Measurements from ENCODE around the gene KIRREL1.

Gene KIRREL1

DNA sequence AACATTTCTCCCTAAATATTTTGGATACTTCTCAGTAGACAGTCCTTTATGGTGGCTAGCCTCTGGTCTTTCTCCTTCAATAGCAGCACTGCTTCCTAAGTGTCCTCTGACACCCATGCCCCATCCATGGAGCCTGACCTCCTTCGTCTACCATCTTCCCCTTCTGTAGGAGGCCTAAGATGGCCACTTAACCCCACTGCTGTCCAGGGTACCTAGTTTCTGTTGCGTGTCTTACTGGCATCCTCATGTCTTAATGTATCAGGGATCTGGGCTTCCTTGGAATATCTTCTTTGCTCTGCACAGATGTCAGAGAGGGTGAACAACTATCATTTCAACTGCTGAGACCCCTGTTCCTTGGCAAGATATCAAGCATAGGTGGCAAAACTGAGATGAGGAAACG is 5.4 kb upstream of the KIRREL1 start:
- no peak overlapping the region for H3K4me3 Mint-ChIP-seq
- no peaks in the 10 kb centered on the region for H3K36me3 Mint-ChIP-seq (ENCODE audit: low read depth)
- peaks cover 21% of the 10 kb centered on the region for H3K27me3 Mint-ChIP-seq (ENCODE audit: low read depth)
- no peak overlapping the region for H3K27ac Mint-ChIP-seq
- H3K9me3 Mint-ChIP-seq: no peaks in the 10 kb centered on the region
- no peaks in the 10 kb centered on the region for H3K4me1 Mint-ChIP-seq (ENCODE audit: low read depth)

DNA sequence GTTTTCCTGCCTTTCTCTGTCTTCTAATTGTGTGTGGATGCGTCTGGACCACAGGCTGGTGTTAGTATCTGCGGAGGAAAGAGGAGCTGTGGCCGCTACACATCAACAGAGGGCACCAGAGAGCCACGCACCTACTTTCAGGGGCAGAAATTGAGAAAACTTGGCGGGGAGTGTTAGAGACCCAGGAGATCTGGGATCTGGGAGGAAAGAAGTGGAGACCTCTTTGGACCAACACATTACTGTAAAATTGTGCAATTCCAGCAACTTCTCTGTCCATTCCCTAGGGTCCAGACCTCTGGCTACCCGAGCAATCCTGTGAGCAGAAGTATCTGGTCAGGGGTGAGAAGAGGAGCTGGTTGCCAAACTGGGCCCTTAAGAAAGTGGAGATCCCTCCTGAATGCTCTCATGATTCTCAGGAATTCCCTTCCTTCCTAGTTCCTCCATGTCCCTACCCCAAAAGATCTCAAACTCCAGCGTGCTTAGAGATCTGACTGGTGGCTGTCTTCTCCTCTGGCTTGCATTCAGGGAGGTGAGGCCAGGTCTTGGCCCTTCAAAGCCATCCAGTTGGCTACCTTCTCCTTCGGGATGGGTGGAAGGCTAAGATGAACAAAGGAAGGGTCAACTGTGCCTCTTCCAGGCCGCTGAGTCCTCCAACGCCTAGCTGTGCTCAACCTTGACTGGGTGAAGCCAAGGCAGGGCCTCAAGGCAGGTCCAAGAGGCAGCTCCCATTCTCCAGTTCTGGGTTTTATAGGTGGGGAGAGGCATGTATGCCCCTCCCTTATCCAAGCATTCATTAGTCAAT is 1.2 kb upstream of the KIRREL1 start:
- Mint-ChIP-seq H3K4me3 (no peak overlapping the region), H3K4me1 (ENCODE audit: low read depth) (peaks cover 3% of the 10 kb centered on the region), H3K27me3 (ENCODE audit: low read depth) (peaks cover 48% of the 10 kb centered on the region)

GRCh38 chr1:157992833-157993146 is 655 bp upstream of the KIRREL1 start:
- Mint-ChIP-seq H3K36me3 (ENCODE audit: low read depth) (no peaks in the 10 kb centered on the region), H3K27ac (no peak overlapping the region), H3K9me3 (no peaks in the 10 kb centered on the region), H3K4me3 (no peak overlapping the region), H3K4me1 (ENCODE audit: low read depth) (peaks cover 3% of the 10 kb centered on the region), H3K27me3 (ENCODE audit: low read depth) (peaks cover 51% of the 10 kb centered on the region)

More for the DNA sequence above, 1.2 kb upstream of the KIRREL1 start:
- H3K36me3 Mint-ChIP-seq (ENCODE audit: low read depth): no peaks in the 10 kb centered on the region
- no peaks in the 10 kb centered on the region for H3K9me3 Mint-ChIP-seq
- H3K27ac Mint-ChIP-seq: no peak overlapping the region

GRCh38 chr1:157993918-157994605 is 617 bp downstream of the KIRREL1 start:
- no peaks in the 10 kb centered on the region for H3K36me3 Mint-ChIP-seq (ENCODE audit: low read depth)
- H3K4me1 Mint-ChIP-seq (ENCODE audit: low read depth): peaks cover 3% of the 10 kb centered on the region
- H3K4me3 Mint-ChIP-seq: no peak overlapping the region
- H3K27me3 Mint-ChIP-seq (ENCODE audit: low read depth): peaks cover 51% of the 10 kb centered on the region
- H3K9me3 Mint-ChIP-seq: no peaks in the 10 kb centered on the region
- no peak overlapping the region for H3K27ac Mint-ChIP-seq

DNA sequence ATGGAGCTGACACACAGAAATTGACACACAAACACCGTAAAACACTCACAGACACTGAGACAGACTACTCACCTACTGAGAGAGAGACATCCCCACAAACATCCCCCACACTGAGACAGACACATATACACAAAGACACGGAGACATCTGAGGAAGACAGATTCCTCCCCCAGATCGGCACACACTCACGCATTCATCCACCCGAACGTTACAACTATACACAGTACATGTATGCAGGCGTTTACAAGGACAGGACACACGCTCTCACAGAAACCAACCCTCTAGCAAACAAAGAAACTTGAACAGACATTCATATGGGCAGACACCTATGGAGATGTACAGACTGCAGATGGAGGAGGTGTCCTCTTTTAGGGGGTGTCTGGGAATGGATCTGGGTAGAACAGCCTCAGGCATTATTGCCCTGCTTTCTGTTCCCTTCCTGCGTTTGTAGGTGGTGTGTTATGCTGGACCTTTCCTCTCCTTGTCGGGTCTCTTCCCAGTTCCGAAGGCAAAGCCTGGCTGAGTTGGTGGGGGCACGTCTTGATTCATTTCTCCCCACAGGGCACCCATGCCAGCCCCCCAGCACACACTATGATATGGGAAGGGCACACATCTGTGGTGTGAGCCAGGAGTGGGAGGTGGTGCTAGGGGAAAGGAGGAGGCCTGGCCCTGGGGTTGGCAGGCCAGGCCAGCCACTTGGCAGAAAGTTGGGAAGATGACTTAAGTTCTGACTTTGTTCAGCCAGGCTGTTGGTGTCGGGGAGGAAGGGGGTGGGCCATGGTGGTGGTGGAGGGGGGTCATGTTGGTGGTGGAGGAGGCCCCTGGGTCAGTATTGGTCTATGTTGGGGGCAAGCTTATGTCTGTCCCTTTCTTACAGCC is 1.5 kb downstream of the KIRREL1 start:
- no peak overlapping the region for H3K4me3 Mint-ChIP-seq
- H3K36me3 Mint-ChIP-seq (ENCODE audit: low read depth): no peaks in the 10 kb centered on the region
- H3K4me1 Mint-ChIP-seq (ENCODE audit: low read depth): peaks cover 3% of the 10 kb centered on the region
- H3K27ac Mint-ChIP-seq: no peak overlapping the region
- no peaks in the 10 kb centered on the region for H3K9me3 Mint-ChIP-seq
- peaks cover 51% of the 10 kb centered on the region for H3K27me3 Mint-ChIP-seq (ENCODE audit: low read depth)

DNA sequence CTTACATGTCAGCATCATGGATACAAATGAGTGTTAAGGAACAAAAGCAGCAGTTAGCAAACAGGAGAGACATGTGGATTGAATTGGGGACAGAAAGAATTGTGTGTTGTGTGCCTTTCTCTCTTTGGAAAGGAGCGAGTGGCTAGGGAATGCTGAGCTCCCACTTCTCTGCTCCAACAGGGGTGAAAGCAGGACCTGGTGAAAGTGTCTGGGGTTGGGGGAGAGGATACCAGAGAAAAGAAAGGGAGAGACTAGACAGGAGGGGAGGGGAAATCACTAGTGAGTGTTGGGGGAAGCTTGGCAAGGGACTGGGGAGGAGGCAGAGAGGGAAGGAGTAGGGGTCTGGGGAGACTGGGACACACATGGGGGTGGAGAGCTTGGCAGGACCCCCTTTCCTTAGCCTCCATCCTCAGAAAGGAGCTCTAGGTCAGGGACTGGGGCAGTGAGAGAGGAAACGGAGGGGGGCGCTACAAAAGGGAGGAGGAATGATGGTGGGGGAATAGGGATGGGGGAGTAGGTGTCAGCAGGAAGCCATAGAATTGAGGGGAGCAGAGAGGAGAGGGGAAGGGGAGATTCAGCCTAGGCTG is 2.2 kb downstream of the KIRREL1 start:
- no peaks in the 10 kb centered on the region for H3K36me3 Mint-ChIP-seq (ENCODE audit: low read depth)
- H3K27ac Mint-ChIP-seq: no peak overlapping the region
- peaks cover 47% of the 10 kb centered on the region for H3K27me3 Mint-ChIP-seq (ENCODE audit: low read depth)
- no peak overlapping the region for H3K4me3 Mint-ChIP-seq
- H3K9me3 Mint-ChIP-seq: no peaks in the 10 kb centered on the region
- peaks cover 3% of the 10 kb centered on the region for H3K4me1 Mint-ChIP-seq (ENCODE audit: low read depth)

GRCh38 chr1:157996433-157996832 is 3.0 kb downstream of the KIRREL1 start:
- no peak overlapping the region for H3K4me3 Mint-ChIP-seq
- H3K36me3 Mint-ChIP-seq (ENCODE audit: low read depth): no peaks in the 10 kb centered on the region
- no peak overlapping the region for H3K27ac Mint-ChIP-seq
- peaks cover 45% of the 10 kb centered on the region for H3K27me3 Mint-ChIP-seq (ENCODE audit: low read depth)
- H3K4me1 Mint-ChIP-seq (ENCODE audit: low read depth): peaks cover 3% of the 10 kb centered on the region
- no peaks in the 10 kb centered on the region for H3K9me3 Mint-ChIP-seq

- Mint-ChIP-seq H3K36me3 (ENCODE audit: low read depth) (no peaks in the 10 kb centered on the region), H3K27me3 (ENCODE audit: low read depth) (peaks cover 12% of the 10 kb centered on the region), H3K9me3 (no peaks in the 10 kb centered on the region), H3K4me1 (ENCODE audit: low read depth) (no peaks in the 10 kb centered on the region), H3K27ac (no peak overlapping the region), H3K4me3 (no peak overlapping the region)
These were observed 7.1 kb downstream of the KIRREL1 start for GRCh38 chr1:158000507-158000906.

DNA sequence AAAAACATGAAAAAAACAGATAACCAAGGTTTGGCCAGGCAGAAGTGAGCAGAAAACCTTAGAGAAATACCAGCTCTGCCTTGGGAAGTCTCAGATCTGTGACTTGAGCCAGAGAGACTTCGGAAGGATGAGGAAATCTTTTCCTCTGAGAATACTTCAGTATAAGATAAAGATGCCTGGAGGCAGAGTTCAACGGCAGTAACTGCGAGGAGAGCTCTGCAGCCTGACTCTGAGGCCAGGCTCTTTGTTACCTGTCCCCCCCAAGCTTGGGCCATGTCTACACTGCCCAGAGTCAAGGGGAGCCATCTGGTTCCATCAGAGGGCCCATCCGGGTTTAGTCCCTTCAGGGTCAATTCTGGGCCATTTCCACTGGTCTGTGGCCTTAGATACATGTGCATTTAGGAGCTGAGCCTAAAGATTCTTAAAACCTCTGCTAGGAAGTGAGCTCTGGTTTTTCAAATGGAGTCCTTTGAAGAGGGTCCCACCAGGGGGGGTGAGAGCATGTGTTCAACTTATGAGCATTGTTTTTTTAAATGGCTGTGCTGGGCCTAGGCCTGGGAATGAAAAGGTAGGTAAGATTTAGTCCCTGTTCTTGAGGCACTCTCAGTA is 8.7 kb downstream of the KIRREL1 start:
- H3K4me3 Mint-ChIP-seq: no peak overlapping the region
- H3K36me3 Mint-ChIP-seq (ENCODE audit: low read depth): no peaks in the 10 kb centered on the region
- H3K27me3 Mint-ChIP-seq (ENCODE audit: low read depth): peaks cover 4% of the 10 kb centered on the region
- H3K4me1 Mint-ChIP-seq (ENCODE audit: low read depth): no peaks in the 10 kb centered on the region
- H3K9me3 Mint-ChIP-seq: no peaks in the 10 kb centered on the region
- no peak overlapping the region for H3K27ac Mint-ChIP-seq

- no peaks in the 10 kb centered on the region for H3K27me3 Mint-ChIP-seq (ENCODE audit: low read depth)
These were observed 9.4 kb downstream of the KIRREL1 start for GRCh38 chr1:158002631-158003405.

GRCh38 chr1:158003406-158003800 is 10.0 kb downstream of the KIRREL1 start:
- no peaks in the 10 kb centered on the region for H3K27me3 Mint-ChIP-seq (ENCODE audit: low read depth)
- H3K27ac Mint-ChIP-seq: no peak overlapping the region

More at GRCh38 chr1:158002631-158003405, 9.4 kb downstream of the KIRREL1 start:
- H3K9me3 Mint-ChIP-seq: no peaks in the 10 kb centered on the region
- no peaks in the 10 kb centered on the region for H3K36me3 Mint-ChIP-seq (ENCODE audit: low read depth)
- H3K27ac Mint-ChIP-seq: no peak overlapping the region
- no peak overlapping the region for H3K4me3 Mint-ChIP-seq
- H3K4me1 Mint-ChIP-seq (ENCODE audit: low read depth): no peaks in the 10 kb centered on the region

GRCh38 chr1:158005224-158005623 is 11.8 kb downstream of the KIRREL1 start:
- no peak overlapping the region for H3K27ac Mint-ChIP-seq
- H3K9me3 Mint-ChIP-seq: no peaks in the 10 kb centered on the region
- H3K27me3 Mint-ChIP-seq (ENCODE audit: low read depth): peaks cover 3% of the 10 kb centered on the region
- no peaks in the 10 kb centered on the region for H3K36me3 Mint-ChIP-seq (ENCODE audit: low read depth)
- H3K4me3 Mint-ChIP-seq: no peak overlapping the region
- H3K4me1 Mint-ChIP-seq (ENCODE audit: low read depth): no peaks in the 10 kb centered on the region

More at GRCh38 chr1:158003406-158003800, 10.0 kb downstream of the KIRREL1 start:
- Mint-ChIP-seq H3K36me3 (ENCODE audit: low read depth) (no peaks in the 10 kb centered on the region), H3K9me3 (no peaks in the 10 kb centered on the region), H3K4me1 (ENCODE audit: low read depth) (no peaks in the 10 kb centered on the region), H3K4me3 (no peak overlapping the region)

DNA sequence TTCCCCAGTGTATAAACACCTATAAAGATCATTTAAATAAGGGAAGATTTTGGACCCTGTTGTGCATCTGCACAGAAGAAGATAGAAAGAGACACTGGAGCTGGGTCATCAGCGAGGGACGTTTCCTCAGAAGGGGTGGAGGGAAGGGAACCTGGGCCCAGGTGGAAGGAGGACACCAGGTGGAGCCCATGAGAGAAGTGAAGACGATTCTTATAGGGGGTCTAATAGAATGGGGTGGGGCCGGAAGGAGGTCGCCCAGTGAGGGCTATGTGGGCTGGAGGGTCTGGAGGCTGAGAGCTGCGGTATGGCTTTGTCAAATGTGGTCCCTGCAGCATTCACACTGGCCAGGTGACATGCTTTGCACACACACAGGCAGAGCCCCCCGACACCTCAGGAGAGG is 13.7 kb downstream of the KIRREL1 start:
- Mint-ChIP-seq H3K4me3 (no peak overlapping the region), H3K27me3 (ENCODE audit: low read depth) (peaks cover 3% of the 10 kb centered on the region), H3K9me3 (no peaks in the 10 kb centered on the region), H3K27ac (no peak overlapping the region), H3K4me1 (ENCODE audit: low read depth) (no peaks in the 10 kb centered on the region), H3K36me3 (ENCODE audit: low read depth) (no peaks in the 10 kb centered on the region)

Data from T-helper 1 cell treated with Interleukin-12 subunit alpha and Interleukin-12 subunit beta and Interleukin-4 antibody, amounts not matched to agents 30 μg/mL and 1 μg/mL, for 36 hours (primary cell).